Measurements from ENCODE around the gene ZDBF2. TPM values are rescaled to one million over a fixed set of nuclear protein-coding genes. Genes with fewer than 3 reads are reported as not detected.

ZDBF2 gene
- total RNA-seq, 1 experiment from 2014 or later: 31.8 TPM

GRCh38 chr2:206232287-206233035, 42.0 kb upstream of the ZDBF2 start:
- no peaks in the 10 kb centered on the region for H3K79me1 ChIP-seq (ENCODE audit: insufficient read depth, low read depth, low read length, poor library complexity, severe bottlenecking)
- no peak overlapping the region for H3K4ac ChIP-seq (ENCODE audit: low read depth, low read length)
- no peak overlapping the region for H2AFZ ChIP-seq (ENCODE audit: low read length)
- no peaks in the 10 kb centered on the region for H3K27me3 Mint-ChIP-seq (ENCODE audit: low read depth)
- H3K27me3 ChIP-seq (ENCODE audit: insufficient read depth, low read length): no peaks in the 10 kb centered on the region
- H3K4me1 ChIP-seq (ENCODE audit: insufficient read depth, low read length): peaks cover 4% of the 10 kb centered on the region
- H2AK5ac ChIP-seq (ENCODE audit: insufficient read length, low read length): no peak overlapping the region
- H3K9me3 ChIP-seq (ENCODE audit: control insufficient read depth, low read depth, low read length): no peaks in the 10 kb centered on the region
- peaks cover 0 to 17% (median 2%) of the 10 kb centered on the region in 3 experiments; a peak in 2 of 7 replicates for H3K36me3 Mint-ChIP-seq (ENCODE audit: insufficient read depth in 1 of 3, low read depth in 3 of 3)
- H3K18ac ChIP-seq (ENCODE audit: insufficient read length, low read depth, low read length): peak overlapping the region; percentile 33
- no peak overlapping the region for H2BK5ac ChIP-seq (ENCODE audit: insufficient read length, low read length)
- H3K27ac Mint-ChIP-seq: peak overlapping the region in 1 of 3 experiments; percentile 61; a peak in 3 of 7 replicates
- H3K23me2 ChIP-seq (ENCODE audit: insufficient read length, low read depth, low read length, poor library complexity, severe bottlenecking): no peaks in the 10 kb centered on the region
- H4K91ac ChIP-seq (ENCODE audit: insufficient read length, low read depth, low read length): no peak overlapping the region
- no peak overlapping the region for H2BK15ac ChIP-seq (ENCODE audit: low read depth, low read length)
- TF ChIP-seq, protein P1, sequence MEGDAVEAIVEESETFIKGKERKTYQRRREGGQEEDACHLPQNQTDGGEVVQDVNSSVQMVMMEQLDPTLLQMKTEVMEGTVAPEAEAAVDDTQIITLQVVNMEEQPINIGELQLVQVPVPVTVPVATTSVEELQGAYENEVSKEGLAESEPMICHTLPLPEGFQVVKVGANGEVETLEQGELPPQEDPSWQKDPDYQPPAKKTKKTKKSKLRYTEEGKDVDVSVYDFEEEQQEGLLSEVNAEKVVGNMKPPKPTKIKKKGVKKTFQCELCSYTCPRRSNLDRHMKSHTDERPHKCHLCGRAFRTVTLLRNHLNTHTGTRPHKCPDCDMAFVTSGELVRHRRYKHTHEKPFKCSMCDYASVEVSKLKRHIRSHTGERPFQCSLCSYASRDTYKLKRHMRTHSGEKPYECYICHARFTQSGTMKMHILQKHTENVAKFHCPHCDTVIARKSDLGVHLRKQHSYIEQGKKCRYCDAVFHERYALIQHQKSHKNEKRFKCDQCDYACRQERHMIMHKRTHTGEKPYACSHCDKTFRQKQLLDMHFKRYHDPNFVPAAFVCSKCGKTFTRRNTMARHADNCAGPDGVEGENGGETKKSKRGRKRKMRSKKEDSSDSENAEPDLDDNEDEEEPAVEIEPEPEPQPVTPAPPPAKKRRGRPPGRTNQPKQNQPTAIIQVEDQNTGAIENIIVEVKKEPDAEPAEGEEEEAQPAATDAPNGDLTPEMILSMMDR (conservative IDR thresholded peaks at IDR 0.05): no peak
- H3K79me2 ChIP-seq (ENCODE audit: insufficient read depth, low read length): no peaks in the 10 kb centered on the region
- no peak overlapping the region for H3K27ac ChIP-seq (ENCODE audit: insufficient read length, low read depth, low read length)
- peaks cover 31 to 32% of the 10 kb centered on the region in 2 experiments for H3K4me1 Mint-ChIP-seq
- no peak overlapping the region for H2BK120ac ChIP-seq (ENCODE audit: low read depth, low read length, poor library complexity, severe bottlenecking)
- peaks cover 17 to 19% of the 10 kb centered on the region in 2 experiments for H3K9me3 Mint-ChIP-seq
- H4K20me1 ChIP-seq (ENCODE audit: control insufficient read depth, insufficient read depth, insufficient read length): no peaks in the 10 kb centered on the region
- H3K4me3 Mint-ChIP-seq: no peak overlapping the region
- peak overlapping the region; percentile 60; the same call in 1 of the 2 replicates for H3K14ac ChIP-seq (ENCODE audit: insufficient read depth, low read length)
- no peak overlapping the region for H3K9ac ChIP-seq (ENCODE audit: extremely low read depth, insufficient read length, low read length)
- no peak overlapping the region for H3T11ph ChIP-seq (ENCODE audit: low read length)
- H3K23ac ChIP-seq (ENCODE audit: insufficient read length, low read depth, low read length): no peak overlapping the region
- no peak overlapping the region for H2BK20ac ChIP-seq (ENCODE audit: low read depth, low read length, poor library complexity, severe bottlenecking)
- H4K5ac ChIP-seq (ENCODE audit: insufficient read length, low read depth, low read length): no peak overlapping the region
- DNase-seq: no peak
- WGBS (ENCODE audit: extremely low coverage, insufficient read length, low lambda C conversion rate): no CpG with 5 or more reads among the region's 7 CpGs
- no peak overlapping the region for H2BK12ac ChIP-seq (ENCODE audit: insufficient read length, low read depth, low read length)
- H4K8ac ChIP-seq (replicated peaks; ENCODE audit: insufficient read length, low read depth, low read length): no peak overlapping the region
- H3K56ac ChIP-seq (ENCODE audit: insufficient read length, low read depth, low read length): no peak overlapping the region
- H3K4me2 ChIP-seq (ENCODE audit: insufficient read depth, insufficient read length, low read length): no peak overlapping the region

Measured in H9 (cell line).